PFSK-1 (cell line): ENCODE measurements around the gene PHLPP1.

Source experiments
- POLR2AphosphoS5 ChIP-seq: IDR thresholded peaks from 2 replicates; pipeline ENCODE4 v1.6.1; 2012; ENCODE audit warnings: low read depth, mild to moderate bottlenecking, control low read depth, low read length, moderate library complexity
- REST ChIP-seq, 2 experiments: IDR thresholded peaks; 2 replicates each; pipeline versions ENCODE4 v1.6.1 to v1.8.0; 2011 to 2012; ENCODE audit warnings: low read depth in 2 of 2, low read length in 2 of 2, control low read depth in 1 of 2, inconsistent platforms in 1 of 2, mild to moderate bottlenecking in 1 of 2, moderate library complexity in 1 of 2; ENCODE audit not compliant: insufficient read depth in 1 of 2
- SIN3A ChIP-seq: IDR thresholded peaks from 2 replicates; pipeline ENCODE4 v1.6.1; 2012; ENCODE audit warnings: mild to moderate bottlenecking, low read length, moderate library complexity, borderline replicate concordance; ENCODE audit not compliant: insufficient read depth
- TAF1 ChIP-seq: IDR thresholded peaks from 2 replicates; pipeline ENCODE4 v1.6.1; 2012; ENCODE audit warnings: low read length, control low read depth, borderline replicate concordance; ENCODE audit not compliant: insufficient read depth

- TF ChIP-seq REST (IDR thresholded peaks at IDR 0.05; ENCODE audit: insufficient read depth in 1 of 2, low read depth in 2 of 2, low read length in 2 of 2) (no peak), TAF1 (no peak), POLR2AphosphoS5 (no peak), SIN3A (no peak)
These were observed 58.4 kb downstream of the PHLPP1 start for GRCh38 chr18:62773691-62774090.
